Eye (tissue), 1 donor: Measurements from ENCODE around the gene LRRC75A.
"Not testable (repeated sequence)": the region's sequence is repeated elsewhere in the genome, so short reads cannot be mapped to it uniquely, and the experiment has no call there.

ENCODE experiments used
- DNase-seq: peaks from one replicate; pipeline ENCODE4 v3.0.0-alpha.2; 2015

Gene LRRC75A

GRCh38 chr17:16395887-16396286 lies 96.1 kb downstream of the LRRC75A start:
- not testable (repeated sequence) for DNase-seq

- DNase-seq: not testable (repeated sequence)
Observed at GRCh38 chr17:16392491-16392890, 99.5 kb downstream of the LRRC75A start.
